Stimulated activated CD8-positive, alpha-beta memory T cell treated with anti-CD3 and anti-CD28 coated beads, Interleukin-7, amount 100 ng/mL, for 24 hours (primary cell): Measurements from ENCODE around the gene HHAT.

Experiments
- DNase-seq: peaks from one replicate; pipeline ENCODE4 v3.0.0-alpha.2; 2020; ENCODE audit warnings: low read depth

HHAT gene

GRCh38 chr1:210687582-210688279 lies 359.0 kb downstream of the HHAT start:
- DNase-seq, result no peak

GRCh38 chr1:210688512-210689234 lies 360.0 kb downstream of the HHAT start:
- no peak for DNase-seq

DNA sequence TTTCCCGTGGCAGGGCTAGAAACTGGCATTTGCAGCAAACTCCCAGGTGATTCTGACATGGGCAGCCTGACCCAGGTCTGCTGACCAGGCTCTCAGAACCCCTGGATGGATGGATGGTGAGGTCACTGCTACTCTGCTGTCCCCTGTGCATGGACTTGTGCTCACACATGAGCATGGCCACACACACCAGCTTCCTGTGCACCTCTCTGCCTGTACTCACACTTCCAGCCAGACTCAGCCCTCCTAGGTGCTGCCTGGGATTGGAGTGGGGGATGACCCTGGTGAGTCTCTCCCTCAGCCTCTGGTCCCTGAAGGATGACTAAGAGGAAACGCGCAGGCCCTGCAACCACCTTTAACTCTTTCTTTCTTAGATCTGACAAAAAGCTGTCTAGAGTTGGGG lies 361.1 kb downstream of the HHAT start:
- DNase-seq, result no peak

DNA sequence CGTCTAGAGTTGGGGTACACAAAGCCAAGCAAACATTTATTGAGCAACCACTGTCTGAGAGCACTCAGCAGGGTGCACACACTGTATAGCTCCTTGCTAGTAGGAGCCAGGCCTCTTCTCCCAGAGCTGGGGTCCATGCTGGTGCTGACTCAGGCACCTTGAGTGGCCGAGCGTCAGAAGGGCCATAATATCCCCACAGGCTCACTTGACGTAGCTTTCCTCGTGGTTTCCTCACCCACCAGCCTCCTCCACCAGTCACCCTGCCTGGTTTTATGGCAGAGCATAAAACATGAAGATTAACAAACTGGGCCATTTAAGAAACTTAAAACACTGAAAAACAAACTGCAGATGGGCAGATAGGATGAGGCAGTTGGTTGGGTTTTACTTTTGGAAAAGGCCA lies 361.5 kb downstream of the HHAT start:
- DNase-seq, result no peak

GRCh38 chr1:210691039-210691610 lies 362.4 kb downstream of the HHAT start:
- no peak for DNase-seq

DNA sequence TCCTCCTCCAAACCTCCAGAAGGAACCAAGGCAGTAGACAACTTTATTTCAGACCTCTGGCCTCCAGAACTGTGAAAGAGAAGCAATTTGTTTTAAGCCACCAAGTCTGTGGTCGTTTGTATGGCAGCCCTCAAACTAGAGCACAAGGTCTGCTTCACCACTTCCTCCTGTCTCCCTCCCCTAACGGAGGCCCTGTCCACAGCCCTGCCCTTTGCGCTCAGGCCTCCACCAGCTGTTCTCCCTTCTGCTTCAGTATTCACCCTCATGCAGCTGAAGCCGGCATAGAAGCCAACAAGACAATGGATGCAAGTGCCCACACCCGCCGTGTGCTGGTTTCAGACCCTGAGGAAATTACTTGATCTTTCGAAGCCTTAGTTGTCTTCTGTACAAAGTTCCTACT lies 364.1 kb downstream of the HHAT start:
- DNase-seq, result no peak

- DNase-seq, result no peak
These were observed 366.3 kb downstream of the HHAT start for GRCh38 chr1:210695026-210695425.

GRCh38 chr1:210696709-210697108 lies 368.0 kb downstream of the HHAT start:
- no peak for DNase-seq

DNA sequence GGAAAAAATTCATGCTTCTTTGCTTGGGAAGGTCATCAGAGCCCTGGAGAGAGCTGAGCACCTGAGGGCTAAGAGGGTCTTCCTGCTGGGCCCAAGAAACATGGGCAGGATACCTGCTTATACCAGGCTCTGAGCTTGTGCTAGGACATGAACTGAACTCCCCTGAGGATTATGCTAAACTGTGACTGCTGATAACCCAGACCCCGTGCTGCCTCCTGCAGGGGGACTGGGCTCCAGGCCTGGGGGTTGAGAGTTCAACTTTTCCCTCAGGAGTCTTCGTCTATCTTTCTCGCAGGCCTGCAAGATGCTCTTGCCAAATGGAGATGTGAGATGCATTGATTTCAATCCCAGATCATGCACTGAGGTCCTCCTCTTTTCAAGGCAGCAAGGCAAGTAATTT lies 368.5 kb downstream of the HHAT start:
- DNase-seq, result no peak

DNA sequence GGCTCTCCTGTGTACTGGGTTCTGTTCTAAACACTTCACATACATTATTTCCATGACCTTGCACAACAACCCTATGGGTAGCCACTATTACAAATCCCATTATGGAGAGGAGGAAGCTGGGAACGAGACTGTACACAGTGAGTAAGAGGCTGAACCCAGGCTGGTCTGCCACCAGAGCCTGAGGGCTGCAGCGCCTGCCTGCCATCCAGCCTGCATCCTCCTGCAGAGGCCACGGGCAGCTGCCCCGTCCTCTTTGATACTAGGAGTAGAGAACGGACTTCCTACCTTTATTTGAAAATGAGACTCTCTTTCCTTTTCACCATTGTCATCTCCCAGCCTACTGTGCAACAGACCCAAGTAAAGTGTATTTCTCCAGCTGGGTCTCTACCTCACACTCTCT lies 370.0 kb downstream of the HHAT start:
- DNase-seq, result no peak

- DNase-seq, result no peak
These were observed 371.4 kb downstream of the HHAT start for GRCh38 chr1:210700083-210700482.

DNA sequence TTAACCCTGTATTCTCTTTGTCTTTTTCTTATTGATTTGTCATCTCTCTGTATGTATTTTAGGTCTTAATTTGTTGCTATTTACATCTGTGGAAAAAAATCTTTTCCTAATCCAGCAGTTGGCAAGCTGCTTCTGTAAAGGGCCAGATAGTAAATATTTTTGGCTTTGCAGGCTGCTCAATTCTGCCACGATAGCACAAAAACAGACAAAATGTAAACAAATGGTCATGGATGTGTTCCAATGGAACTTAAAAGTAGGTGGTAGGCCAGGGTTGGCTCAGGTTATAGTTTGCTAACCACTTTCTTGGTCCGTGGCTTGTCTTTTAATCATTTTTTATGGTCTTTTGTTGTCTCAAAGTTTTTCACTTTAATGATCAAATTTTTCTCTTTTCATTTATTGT lies 371.8 kb downstream of the HHAT start:
- no peak for DNase-seq

- DNase-seq, result no peak
These were observed 373.8 kb downstream of the HHAT start for GRCh38 chr1:210702506-210702905.

DNA sequence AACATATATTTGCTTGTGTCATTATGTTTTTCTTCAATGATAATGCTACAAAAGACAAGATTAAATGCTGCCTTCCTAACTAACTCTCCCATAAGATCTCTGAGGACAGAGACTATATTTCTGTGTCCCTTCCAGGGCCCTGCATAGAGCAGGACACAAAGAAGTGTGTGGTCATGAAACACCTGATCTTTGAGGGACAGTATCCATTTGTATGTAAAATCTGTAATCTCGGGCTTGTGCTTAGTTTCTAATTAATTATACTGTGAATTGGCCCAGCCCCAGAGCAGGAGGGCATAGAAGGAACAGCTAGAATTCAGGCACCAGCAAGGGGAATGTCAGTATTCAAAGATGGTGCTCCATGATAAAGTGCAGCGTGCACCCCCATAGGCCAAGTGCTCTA lies 374.9 kb downstream of the HHAT start:
- DNase-seq, result no peak

- DNase-seq, result no peak
These were observed 376.4 kb downstream of the HHAT start for GRCh38 chr1:210705086-210705485.

DNA sequence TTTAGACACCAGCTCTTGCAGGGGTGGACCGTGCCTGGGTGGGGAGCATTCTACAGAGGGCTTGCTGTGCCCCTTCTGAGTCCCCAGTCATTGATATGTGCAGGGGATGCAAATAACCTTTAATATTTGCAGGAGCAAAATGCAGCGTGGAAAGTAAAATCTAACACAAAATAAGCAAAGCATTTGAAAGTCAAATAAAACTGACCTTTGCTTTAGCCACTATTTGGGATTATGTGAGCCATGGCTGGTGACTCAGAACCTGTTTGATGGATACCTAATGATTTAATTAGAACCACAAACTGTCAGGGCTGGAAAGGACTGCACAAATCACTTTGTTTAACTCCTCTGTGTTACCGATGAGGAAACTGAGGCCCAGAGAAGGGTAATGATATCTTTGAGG lies 377.5 kb downstream of the HHAT start:
- DNase-seq, result no peak

- no peak for DNase-seq
These were observed 378.9 kb downstream of the HHAT start for GRCh38 chr1:210707300-210708240.

- no peak for DNase-seq
These were observed 381.0 kb downstream of the HHAT start for GRCh38 chr1:210709701-210710100.

- no peak for DNase-seq
These were observed 383.3 kb downstream of the HHAT start for GRCh38 chr1:210711825-210712612.

GRCh38 chr1:210715072-210715471 lies 386.4 kb downstream of the HHAT start:
- DNase-seq, result no peak

- DNase-seq, result no peak
These were observed 393.8 kb downstream of the HHAT start for GRCh38 chr1:210722410-210723081.
